Amniotic stem cell (primary cell): Measurements from ENCODE around the gene PIWIL1.

Experiments used
- DNase-seq: peaks from one replicate; lab custom pipeline; 2025; lab: John Stamatoyannopoulos, UW

The PIWIL1 gene

GRCh38 chr12:130337488-130338303 is at the start of gene PIWIL1:
Gene PIWIL1 (plus strand): TSS chr12:130337887. CDS start chr12:130342592, 4,705 bp downstream.
- no peak for DNase-seq

DNA sequence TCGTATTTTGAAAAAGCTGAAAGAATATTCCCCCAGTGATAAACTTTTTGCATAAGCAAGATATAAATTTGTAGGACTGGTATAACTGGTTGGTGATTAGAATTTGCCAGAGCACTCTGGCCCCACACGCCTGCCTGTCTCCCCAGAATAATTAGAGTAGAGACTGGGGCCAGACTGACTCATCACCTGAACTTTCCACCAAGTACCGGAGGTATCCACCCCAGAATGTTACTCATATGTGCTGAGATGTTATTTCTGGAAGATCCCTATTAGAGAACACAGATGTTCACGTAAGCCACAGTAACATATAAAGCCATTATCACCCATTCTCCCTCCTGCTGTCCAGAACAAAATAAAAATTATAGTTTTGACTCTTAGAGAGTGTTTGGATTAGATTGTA is 49.5 kb upstream of the PIWIL1 start:
- DNase-seq, result no peak

DNA sequence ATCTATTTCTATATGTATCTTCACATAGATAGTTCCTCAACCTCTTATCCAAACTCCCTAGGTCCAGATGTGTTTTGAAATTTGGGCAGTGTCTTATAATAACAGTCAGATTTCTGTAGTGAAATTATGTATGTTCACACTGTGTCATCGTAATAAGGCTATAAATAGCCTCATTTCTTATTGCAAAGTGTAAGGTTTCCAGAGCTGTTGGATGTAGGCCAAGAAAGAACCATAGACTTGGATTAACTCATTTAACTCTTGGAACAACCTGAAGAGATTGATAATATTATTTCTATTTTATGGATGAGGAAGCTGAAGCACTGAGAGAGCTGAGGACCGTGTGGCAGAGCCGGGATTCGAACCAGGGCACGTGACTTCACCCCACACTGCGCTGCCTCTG is 49.0 kb upstream of the PIWIL1 start:
- no peak for DNase-seq

DNA sequence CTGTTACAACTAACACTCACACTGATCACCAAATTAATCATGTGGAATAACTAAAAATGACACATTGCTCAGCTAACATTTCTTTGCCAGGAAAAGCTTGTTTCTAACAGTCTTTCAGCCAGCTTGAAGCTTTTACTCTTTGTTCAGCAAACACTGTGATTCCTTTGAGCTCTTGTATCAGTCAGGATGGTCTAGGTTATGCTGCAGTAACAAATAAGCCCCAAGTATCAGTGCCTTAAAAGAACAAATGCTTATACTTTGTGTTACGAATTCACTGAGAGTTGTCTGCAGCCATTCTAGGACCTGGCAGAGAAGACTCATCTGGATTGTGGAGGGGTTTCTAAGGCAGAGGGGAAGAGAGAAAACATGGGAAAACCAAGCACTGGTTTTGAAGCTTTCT is 47.6 kb upstream of the PIWIL1 start:
- no peak for DNase-seq

DNA sequence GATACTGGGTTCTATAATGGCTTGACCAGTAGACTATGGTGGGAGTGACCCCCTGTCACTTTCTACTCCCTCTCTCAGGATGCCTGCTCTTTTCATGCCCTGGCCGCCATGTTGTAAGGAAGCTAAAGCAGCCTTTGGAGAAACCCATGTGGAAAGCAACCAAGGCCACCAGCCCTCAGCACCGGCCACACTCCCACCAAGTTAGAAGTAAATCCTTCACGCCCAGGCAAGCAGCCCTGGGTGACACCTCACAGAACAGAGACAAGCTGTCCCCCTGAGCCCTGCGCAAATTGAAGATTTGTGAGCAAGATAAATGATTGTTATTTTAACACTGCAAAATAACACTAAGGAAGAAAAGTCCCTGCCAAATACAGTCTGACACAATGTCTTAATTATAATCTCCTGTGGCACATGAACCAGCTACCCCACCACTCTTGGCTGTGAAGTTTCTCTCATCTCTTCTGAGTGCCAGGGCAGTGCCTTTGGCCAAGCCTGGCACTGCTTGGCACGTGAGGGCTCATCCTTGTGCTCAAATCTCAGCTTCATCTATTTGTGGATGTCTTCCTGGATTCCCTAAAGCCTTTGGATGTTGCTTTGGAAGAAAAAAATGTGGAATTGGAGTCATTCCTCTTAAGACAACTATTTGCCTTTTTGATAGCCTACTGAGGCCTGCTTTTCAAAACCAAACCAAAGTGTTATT is 39.2 kb upstream of the PIWIL1 start:
- DNase-seq, result no peak

DNA sequence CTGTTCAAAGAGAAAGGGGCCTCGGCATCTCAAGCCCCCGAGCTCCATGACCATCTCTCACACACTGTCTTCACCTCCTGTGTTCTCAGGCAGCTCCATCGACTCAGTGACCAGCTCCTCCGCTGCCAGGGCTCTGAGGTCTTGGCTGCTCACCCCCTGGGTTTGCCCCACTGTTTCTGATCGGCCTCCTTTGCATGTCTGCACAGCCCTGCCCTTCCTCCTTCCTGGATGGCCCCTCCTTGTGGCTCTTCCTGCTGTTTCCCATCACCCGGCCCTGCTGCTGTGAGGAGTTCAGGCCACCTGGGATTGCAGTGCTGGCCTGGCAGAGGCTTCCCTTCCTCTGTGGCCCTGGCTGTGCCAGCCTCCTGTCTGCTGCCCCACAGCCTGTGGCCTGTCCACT is 38.1 kb upstream of the PIWIL1 start:
- no peak for DNase-seq

- no peak for DNase-seq
Observed at GRCh38 chr12:130300090-130300489, 37.6 kb upstream of the PIWIL1 start.

- DNase-seq, result no peak
Observed at GRCh38 chr12:130300737-130301535, 36.8 kb upstream of the PIWIL1 start.

DNA sequence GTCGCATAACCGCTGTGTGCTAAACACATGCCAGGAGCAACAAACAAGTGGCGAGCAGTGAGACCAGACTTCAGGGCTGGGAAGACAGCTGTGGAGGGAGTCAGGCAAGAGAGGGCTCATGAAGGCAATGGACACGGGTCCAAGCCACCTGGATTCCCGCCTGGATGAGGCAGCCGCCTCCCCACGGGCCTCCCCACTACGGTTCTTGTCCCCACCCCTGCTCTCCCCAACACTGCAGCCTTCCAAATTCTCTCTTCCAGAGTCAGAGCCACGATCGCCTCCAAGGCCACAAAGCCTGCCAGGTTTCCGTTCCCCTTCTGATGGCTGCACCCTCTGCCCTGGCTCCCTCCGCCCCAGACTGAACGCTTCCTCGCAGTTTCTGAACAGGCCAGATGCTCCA is 36.1 kb upstream of the PIWIL1 start:
- no peak for DNase-seq

DNA sequence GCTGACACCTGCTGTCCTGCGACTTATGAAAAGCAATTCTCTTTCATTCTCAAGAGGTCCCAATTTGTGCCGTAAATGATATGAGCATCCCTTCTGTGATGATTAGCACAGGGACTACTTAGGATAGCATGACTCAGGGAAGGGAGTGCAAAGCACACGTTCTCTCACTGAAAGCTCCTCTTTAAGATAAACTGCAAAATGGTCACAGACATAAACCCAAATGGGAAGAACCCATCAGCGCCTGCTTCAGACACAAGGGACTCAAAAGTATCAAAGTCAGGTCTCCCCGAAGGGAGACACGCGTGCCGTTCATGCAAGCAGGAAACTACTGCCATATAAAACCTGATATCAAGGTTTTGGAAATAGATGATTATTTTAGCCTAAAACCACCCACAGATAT is 33.9 kb upstream of the PIWIL1 start:
- DNase-seq, result no peak

GRCh38 chr12:130307859-130308258 is 29.8 kb upstream of the PIWIL1 start:
- no peak for DNase-seq

GRCh38 chr12:130308393-130308792 is 29.3 kb upstream of the PIWIL1 start:
- no peak for DNase-seq

GRCh38 chr12:130316251-130316650 is 21.4 kb upstream of the PIWIL1 start:
- no peak for DNase-seq

GRCh38 chr12:130320536-130320935 is 17.2 kb upstream of the PIWIL1 start:
- no peak for DNase-seq

DNA sequence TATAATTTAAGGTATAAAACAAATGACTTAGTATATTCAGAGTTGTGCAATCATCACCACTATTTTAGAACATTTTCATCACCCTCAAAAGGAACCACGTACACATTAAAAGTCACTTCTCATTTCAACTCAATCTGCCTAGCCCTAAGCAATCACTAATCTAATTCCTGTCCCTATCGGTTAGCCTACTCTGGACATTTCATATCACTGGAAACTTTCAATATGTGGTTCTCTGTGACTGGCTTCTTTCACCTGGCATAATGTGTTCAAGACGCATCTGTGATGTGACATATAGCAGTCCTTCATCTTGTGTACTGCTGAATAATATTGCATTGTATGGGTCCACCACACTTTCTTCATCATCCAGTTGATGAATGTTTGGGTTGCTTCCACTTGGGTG is 15.4 kb upstream of the PIWIL1 start:
- no peak for DNase-seq

GRCh38 chr12:130330685-130331084 is 7.0 kb upstream of the PIWIL1 start:
- no peak for DNase-seq

DNA sequence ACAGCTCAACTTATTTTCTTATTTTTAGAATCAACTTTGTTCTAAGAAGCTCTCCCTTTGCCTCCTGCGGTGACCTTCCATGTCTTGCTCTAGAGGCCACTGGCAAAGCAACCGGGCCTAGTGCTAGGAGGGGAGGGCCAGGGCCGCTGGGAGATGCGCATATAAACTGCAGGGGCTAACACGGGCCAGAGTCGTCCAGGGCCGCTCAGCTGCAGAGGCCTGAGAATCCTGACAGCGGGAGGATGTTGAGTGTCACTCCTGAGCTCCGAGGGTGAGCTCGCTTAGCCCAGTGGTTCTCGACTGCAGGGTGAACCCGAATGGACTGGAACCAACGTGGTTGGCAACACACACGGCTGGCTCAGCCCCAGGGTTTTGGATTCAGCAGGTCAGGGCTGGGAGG is 6.5 kb upstream of the PIWIL1 start:
- DNase-seq, result no peak

DNA sequence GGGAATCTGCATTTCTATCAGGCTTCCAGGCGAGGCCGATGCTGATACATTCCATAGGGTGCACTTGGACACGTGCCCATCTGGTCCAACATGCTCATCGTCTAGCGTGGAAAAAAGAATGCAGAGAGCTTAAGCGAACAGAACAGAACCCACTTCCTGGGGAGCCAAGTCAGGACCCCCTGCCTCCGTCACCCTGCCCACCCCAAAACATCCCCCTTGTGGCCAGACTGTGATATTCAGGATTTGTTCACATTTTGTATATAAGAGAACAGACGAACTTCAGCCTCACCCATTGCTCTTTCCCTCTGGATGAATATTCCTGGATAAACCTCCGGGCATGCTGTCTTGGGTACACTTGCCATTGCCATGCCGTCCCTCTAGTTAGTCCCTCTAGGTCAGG is 4.3 kb upstream of the PIWIL1 start:
- DNase-seq, result no peak

DNA sequence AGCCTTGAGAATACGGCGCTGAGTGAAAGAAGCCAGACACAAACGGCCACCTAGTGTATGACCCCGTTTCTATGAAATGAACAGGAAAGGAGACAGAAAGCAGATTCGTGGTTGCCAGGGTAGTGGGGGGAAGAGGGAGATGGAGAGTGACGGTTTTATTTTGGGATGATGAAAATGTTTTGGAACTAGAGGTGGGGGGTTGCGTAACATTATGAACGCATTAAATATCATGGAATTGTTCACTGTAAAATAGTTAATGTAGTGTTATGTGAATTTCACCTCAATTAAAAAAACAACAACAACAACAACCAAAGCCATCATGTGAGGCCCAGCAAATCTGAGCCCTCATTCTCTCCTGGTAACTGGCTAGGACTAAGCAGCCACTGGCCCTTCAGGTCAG is 3.3 kb upstream of the PIWIL1 start:
- no peak for DNase-seq

DNA sequence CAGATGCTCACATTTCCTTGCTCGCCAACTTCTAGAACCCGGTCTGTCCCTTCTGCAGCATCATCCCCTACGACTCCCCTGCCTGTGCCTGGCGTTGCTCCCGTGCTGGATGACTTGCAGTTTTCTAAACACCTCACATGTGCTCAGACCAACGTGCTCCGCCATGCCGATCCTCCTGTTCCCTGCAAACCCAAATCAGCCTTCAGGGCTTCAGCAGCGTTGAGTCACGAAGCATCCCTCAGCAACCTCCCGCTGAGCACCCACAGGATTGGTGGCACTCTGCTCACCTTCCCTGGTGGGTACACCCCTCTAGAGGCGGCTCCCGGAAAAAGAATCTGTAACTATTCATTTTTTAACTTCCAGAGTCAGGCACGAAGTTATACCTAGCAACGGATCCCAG is 2.8 kb upstream of the PIWIL1 start:
- DNase-seq, result no peak

- DNase-seq, result no peak
Observed at GRCh38 chr12:130335517-130336392, 1.9 kb upstream of the PIWIL1 start.
